Measurements from ENCODE around the gene DHX34.
"Not testable (repeated sequence)": the region's sequence is repeated elsewhere in the genome, so short reads cannot be mapped to it uniquely, and the experiment has no call there.

DHX34 gene

DNA sequence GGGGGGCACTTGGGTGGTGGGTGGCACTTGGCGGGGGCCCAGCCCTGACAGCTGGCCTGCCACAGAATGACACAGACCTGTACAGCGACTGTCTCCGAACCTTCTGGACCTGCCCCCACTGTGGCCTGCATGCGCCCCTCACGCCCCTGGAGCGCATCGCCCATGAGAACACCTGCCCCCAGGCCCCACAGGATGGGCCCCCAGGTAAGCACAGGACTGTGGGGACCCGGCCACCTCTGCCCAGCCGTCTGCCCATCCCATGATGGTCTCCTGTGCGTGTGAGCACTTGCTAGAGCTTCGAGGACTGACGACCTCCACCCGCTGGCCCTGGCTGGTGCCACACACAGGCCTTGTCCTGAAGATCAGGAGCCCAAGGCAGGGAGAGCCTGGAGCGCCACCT, 32.0 kb downstream of the DHX34 start:
- Histone ChIP-seq H4K20me1 (ENCODE audit: control insufficient read depth, insufficient read depth, low read depth, low read length) (no peaks in the 10 kb centered on the region), H3K4me1 (ENCODE audit: control insufficient read depth, low read length) (peaks cover 53% of the 10 kb centered on the region), H3K27ac (ENCODE audit: low read depth, low read length) (peak overlapping the region; percentile 91), H3F3A (ENCODE audit: control insufficient read depth, insufficient read depth) (peaks cover 20% of the 10 kb centered on the region), H3K4me2 (ENCODE audit: low read length) (peak overlapping the region; percentile 71), H3K27me3 (ENCODE audit: control insufficient read depth, low read length) (no peaks in the 10 kb centered on the region), H3K9me3 (ENCODE audit: control insufficient read depth, insufficient read depth, low read length) (no peaks in the 10 kb centered on the region), H3K79me2 (ENCODE audit: control insufficient read depth, low read length) (no peaks in the 10 kb centered on the region), H3K9me2 (replicated peaks; ENCODE audit: control insufficient read depth, low read length) (no peaks in the 10 kb centered on the region), H3K36me3 (ENCODE audit: control insufficient read depth, low read length) (peaks cover 50% of the 10 kb centered on the region), H3K4me3 (ENCODE audit: low read length) (peak overlapping the region; percentile 36)
- no peak for TF ChIP-seq EZH2phosphoT487 (IDR thresholded peaks at IDR 0.05; ENCODE audit: borderline replicate concordance, low read length)
- TF ChIP-seq, protein P1, sequence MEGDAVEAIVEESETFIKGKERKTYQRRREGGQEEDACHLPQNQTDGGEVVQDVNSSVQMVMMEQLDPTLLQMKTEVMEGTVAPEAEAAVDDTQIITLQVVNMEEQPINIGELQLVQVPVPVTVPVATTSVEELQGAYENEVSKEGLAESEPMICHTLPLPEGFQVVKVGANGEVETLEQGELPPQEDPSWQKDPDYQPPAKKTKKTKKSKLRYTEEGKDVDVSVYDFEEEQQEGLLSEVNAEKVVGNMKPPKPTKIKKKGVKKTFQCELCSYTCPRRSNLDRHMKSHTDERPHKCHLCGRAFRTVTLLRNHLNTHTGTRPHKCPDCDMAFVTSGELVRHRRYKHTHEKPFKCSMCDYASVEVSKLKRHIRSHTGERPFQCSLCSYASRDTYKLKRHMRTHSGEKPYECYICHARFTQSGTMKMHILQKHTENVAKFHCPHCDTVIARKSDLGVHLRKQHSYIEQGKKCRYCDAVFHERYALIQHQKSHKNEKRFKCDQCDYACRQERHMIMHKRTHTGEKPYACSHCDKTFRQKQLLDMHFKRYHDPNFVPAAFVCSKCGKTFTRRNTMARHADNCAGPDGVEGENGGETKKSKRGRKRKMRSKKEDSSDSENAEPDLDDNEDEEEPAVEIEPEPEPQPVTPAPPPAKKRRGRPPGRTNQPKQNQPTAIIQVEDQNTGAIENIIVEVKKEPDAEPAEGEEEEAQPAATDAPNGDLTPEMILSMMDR (IDR thresholded peaks at IDR 0.05; ENCODE audit: low read depth, low read length, poor library complexity, severe bottlenecking) = no peak

DNA sequence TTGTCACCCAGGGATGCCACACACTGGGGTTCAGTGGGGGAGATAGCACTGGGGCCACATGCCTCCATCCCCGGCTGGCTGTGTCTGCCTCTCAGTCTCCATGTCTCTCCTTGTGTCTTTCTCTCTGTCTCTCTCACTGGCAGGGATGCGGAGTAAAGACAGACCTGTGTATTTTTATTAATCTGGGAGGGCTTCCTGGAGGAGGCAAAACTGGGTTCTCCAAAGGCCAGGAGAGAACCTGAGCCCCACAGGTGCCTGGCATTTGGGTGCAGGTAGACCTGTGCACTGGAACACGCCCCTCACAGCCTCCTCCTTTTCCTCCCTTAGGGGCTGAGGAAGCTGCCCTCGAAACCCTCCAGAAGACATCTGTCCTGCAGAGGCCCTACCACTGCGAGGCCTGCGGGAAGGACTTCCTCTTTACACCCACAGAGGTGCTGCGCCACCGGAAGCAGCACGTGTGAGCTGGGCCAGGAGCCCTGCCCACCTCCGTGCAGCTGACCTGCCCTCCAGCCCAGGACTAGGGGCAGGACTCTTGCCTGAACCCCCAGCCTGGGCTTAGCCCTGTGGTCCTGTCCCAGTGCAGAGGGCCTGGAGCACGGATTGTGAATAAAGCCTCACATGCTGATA, 32.7 kb downstream of the DHX34 start:
- H3K27me3 ChIP-seq (ENCODE audit: control insufficient read depth, low read length) = no peaks in the 10 kb centered on the region
- H4K20me1 ChIP-seq (ENCODE audit: control insufficient read depth, insufficient read depth, low read depth, low read length) = no peaks in the 10 kb centered on the region
- H3K4me3 ChIP-seq (ENCODE audit: low read length) = peak overlapping the region; percentile 36
- peak overlapping the region; percentile 91 for H3K27ac ChIP-seq (ENCODE audit: low read depth, low read length)
- TF ChIP-seq EZH2phosphoT487 (IDR thresholded peaks at IDR 0.05; ENCODE audit: borderline replicate concordance, low read length) = no peak
- TF ChIP-seq, protein P1 (IDR thresholded peaks at IDR 0.05; ENCODE audit: low read depth, low read length, poor library complexity, severe bottlenecking) = no peak
- peak overlapping the region; percentile 71 for H3K4me2 ChIP-seq (ENCODE audit: low read length)
- peaks cover 43% of the 10 kb centered on the region for H3K36me3 ChIP-seq (ENCODE audit: control insufficient read depth, low read length)
- H3K4me1 ChIP-seq (ENCODE audit: control insufficient read depth, low read length) = peaks cover 53% of the 10 kb centered on the region
- H3K9me3 ChIP-seq (ENCODE audit: control insufficient read depth, insufficient read depth, low read length) = no peaks in the 10 kb centered on the region
- H3K79me2 ChIP-seq (ENCODE audit: control insufficient read depth, low read length) = no peaks in the 10 kb centered on the region
- H3F3A ChIP-seq (ENCODE audit: control insufficient read depth, insufficient read depth) = peaks cover 20% of the 10 kb centered on the region
- H3K9me2 ChIP-seq (replicated peaks; ENCODE audit: control insufficient read depth, low read length) = no peaks in the 10 kb centered on the region

DNA sequence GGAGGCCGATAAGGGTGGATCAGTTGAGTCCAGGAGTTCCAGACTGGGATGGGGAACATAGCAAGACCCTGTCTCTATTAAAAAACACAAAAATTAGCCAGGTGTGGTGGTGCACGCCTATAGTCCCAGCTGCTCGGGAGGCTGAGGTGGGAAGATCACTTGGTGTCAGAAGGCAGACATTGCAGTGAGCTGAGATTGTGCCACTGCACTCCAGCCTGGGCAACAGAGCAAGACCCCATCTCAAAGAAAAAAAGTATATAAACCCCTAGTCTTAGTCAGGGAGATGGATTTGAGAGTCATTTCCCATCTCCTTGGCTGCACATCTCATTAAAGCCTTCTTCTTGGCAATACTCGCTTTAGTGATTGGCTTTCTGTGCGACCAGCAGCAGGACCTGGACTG, 34.8 kb downstream of the DHX34 start:
- peak overlapping the region; percentile 91 for H3K27ac ChIP-seq (ENCODE audit: low read depth, low read length)
- peak overlapping the region; percentile 19; the same call in 1 of the 2 replicates for H3K4me2 ChIP-seq (ENCODE audit: low read length)
- peaks cover 73% of the 10 kb centered on the region for H3K4me1 ChIP-seq (ENCODE audit: control insufficient read depth, low read length)
- peaks cover 34% of the 10 kb centered on the region for H3K36me3 ChIP-seq (ENCODE audit: control insufficient read depth, low read length)
- H3F3A ChIP-seq (ENCODE audit: control insufficient read depth, insufficient read depth) = peaks cover 20% of the 10 kb centered on the region
- not testable (repeated sequence) for H3K4me3 ChIP-seq (ENCODE audit: low read length); H3K9me3 ChIP-seq (ENCODE audit: control insufficient read depth, insufficient read depth, low read length); H3K9me2 ChIP-seq (replicated peaks; ENCODE audit: control insufficient read depth, low read length); H4K20me1 ChIP-seq (ENCODE audit: control insufficient read depth, insufficient read depth, low read depth, low read length); H3K79me2 ChIP-seq (ENCODE audit: control insufficient read depth, low read length); H3K27me3 ChIP-seq (ENCODE audit: control insufficient read depth, low read length)

DNA sequence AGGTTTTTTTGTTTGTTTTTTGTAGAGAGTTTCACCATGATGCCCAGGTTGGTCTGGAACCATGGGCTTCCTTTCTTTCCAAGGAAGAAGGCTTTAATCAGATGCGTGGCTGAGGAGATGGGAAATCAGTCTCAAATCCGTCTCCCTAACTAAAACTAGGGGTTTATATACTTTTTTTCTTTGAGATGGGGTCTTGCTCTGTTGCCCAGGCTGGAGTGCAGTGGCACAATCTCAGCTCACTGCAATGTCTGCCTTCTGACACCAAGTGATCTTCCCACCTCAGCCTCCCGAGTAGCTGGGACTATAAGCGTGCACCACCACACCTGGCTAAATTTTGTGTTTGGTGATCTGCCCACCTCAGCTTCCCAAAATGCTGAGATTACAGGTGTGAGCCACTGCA, 35.4 kb downstream of the DHX34 start:
- H3K4me3 ChIP-seq (ENCODE audit: low read length); H3K27ac ChIP-seq (ENCODE audit: low read depth, low read length); H3K27me3 ChIP-seq (ENCODE audit: control insufficient read depth, low read length); H3K9me3 ChIP-seq (ENCODE audit: control insufficient read depth, insufficient read depth, low read length); H3K4me2 ChIP-seq (ENCODE audit: low read length); H4K20me1 ChIP-seq (ENCODE audit: control insufficient read depth, insufficient read depth, low read depth, low read length); H3K9me2 ChIP-seq (replicated peaks; ENCODE audit: control insufficient read depth, low read length); H3K79me2 ChIP-seq (ENCODE audit: control insufficient read depth, low read length): not testable (repeated sequence)
- H3K4me1 ChIP-seq (ENCODE audit: control insufficient read depth, low read length) = peaks cover 74% of the 10 kb centered on the region
- peaks cover 25% of the 10 kb centered on the region for H3F3A ChIP-seq (ENCODE audit: control insufficient read depth, insufficient read depth)
- H3K36me3 ChIP-seq (ENCODE audit: control insufficient read depth, low read length) = peaks cover 29% of the 10 kb centered on the region

DNA sequence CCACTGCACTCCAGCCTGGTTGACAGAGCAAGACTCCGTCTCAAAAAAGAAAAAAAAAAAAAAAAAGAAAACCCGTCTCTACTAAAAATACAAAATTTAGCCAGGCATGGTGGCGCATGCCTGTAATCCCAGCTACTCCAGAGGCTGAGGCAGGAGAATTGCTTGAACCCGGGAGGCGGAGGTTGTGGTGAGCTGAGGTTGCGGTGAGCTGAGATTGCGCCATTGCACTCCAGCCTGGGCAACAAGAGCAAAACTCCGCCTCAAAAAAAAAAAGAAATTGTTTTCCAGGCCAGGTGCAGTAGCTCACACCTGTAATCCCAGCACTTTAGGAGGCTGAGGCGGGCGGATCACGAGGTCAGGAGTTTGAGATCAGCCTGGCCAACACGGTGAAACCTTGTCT, 37.5 kb downstream of the DHX34 start:
- not testable (repeated sequence) for H3K9me2 ChIP-seq (replicated peaks; ENCODE audit: control insufficient read depth, low read length); H3K9me3 ChIP-seq (ENCODE audit: control insufficient read depth, insufficient read depth, low read length); H3K27me3 ChIP-seq (ENCODE audit: control insufficient read depth, low read length); H3K36me3 ChIP-seq (ENCODE audit: control insufficient read depth, low read length); H3K27ac ChIP-seq (ENCODE audit: low read depth, low read length); H3K4me2 ChIP-seq (ENCODE audit: low read length); H3K79me2 ChIP-seq (ENCODE audit: control insufficient read depth, low read length); H4K20me1 ChIP-seq (ENCODE audit: control insufficient read depth, insufficient read depth, low read depth, low read length); H3K4me3 ChIP-seq (ENCODE audit: low read length)
- H3K4me1 ChIP-seq (ENCODE audit: control insufficient read depth, low read length) = peaks cover 74% of the 10 kb centered on the region
- H3F3A ChIP-seq (ENCODE audit: control insufficient read depth, insufficient read depth) = peaks cover 31% of the 10 kb centered on the region

DNA sequence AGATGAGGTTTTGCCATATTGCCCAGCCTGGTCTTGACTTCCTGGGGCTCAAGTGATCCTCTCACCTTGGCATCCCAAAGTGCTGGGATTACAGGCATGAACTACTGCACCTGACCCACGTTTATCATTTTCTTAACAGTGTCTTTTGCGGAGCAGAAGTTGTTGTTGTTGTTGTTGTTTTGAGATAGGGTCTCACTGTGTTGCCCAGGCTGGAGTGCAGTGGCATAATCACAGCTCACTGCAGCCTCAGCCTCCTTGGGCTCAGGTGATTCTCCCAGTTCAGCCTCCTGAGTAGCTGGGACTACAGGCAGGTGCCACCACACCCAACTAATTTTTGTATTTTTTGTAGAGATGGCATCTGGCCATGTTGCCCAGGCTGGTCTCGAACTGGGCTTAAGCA, 38.5 kb downstream of the DHX34 start:
- H3K4me1 ChIP-seq (ENCODE audit: control insufficient read depth, low read length) = peaks cover 74% of the 10 kb centered on the region
- not testable (repeated sequence) for H3K4me2 ChIP-seq (ENCODE audit: low read length); H4K20me1 ChIP-seq (ENCODE audit: control insufficient read depth, insufficient read depth, low read depth, low read length); H3K79me2 ChIP-seq (ENCODE audit: control insufficient read depth, low read length); H3K36me3 ChIP-seq (ENCODE audit: control insufficient read depth, low read length); H3K27ac ChIP-seq (ENCODE audit: low read depth, low read length); H3K9me2 ChIP-seq (replicated peaks; ENCODE audit: control insufficient read depth, low read length); H3K4me3 ChIP-seq (ENCODE audit: low read length); H3K27me3 ChIP-seq (ENCODE audit: control insufficient read depth, low read length); H3K9me3 ChIP-seq (ENCODE audit: control insufficient read depth, insufficient read depth, low read length)
- peaks cover 31% of the 10 kb centered on the region for H3F3A ChIP-seq (ENCODE audit: control insufficient read depth, insufficient read depth)
